H9 (cell line): ENCODE measurements around the gene HPDL. TPM values are rescaled to one million over a fixed set of nuclear protein-coding genes. Genes with fewer than 3 reads are reported as not detected.

Experiments used
- DNase-seq: peaks from one replicate; pipeline ENCODE4 v3.0.0-alpha.2; 2017
- H2AFZ ChIP-seq: one replicate; pipeline ENCODE4 v1.6.1; 2013; ENCODE audit warnings: mild to moderate bottlenecking, low read length, control low read depth, moderate library complexity
- H2AK5ac ChIP-seq: 2 replicates; pipeline ENCODE4 v1.6.1; 2013; ENCODE audit warnings: low read length, control low read depth, mixed read lengths; ENCODE audit not compliant: insufficient read length
- H2BK120ac ChIP-seq: one replicate; pipeline ENCODE4 v1.6.1; 2013; ENCODE audit warnings: low read depth, mild to moderate bottlenecking, low read length, control low read depth, inconsistent platforms; ENCODE audit not compliant: poor library complexity, severe bottlenecking
- H2BK12ac ChIP-seq: 2 replicates; pipeline ENCODE4 v1.6.1; 2013; ENCODE audit warnings: low read length, control low read depth, mixed read lengths, low read depth; ENCODE audit not compliant: insufficient read length
- H2BK15ac ChIP-seq: 2 replicates; pipeline ENCODE4 v1.6.1; 2013; ENCODE audit warnings: low read depth, low read length, control low read depth
- H2BK20ac ChIP-seq: one replicate; pipeline ENCODE4 v1.6.1; 2013; ENCODE audit warnings: low read depth, mild to moderate bottlenecking, low read length, control low read depth, inconsistent platforms; ENCODE audit not compliant: poor library complexity, severe bottlenecking
- H2BK5ac ChIP-seq: 2 replicates; pipeline ENCODE4 v1.6.1; 2013; ENCODE audit warnings: low read length, control low read depth, mixed read lengths; ENCODE audit not compliant: insufficient read length
- H3K14ac ChIP-seq: 2 replicates; pipeline ENCODE4 v1.6.1; 2013; ENCODE audit warnings: low read length, control low read depth; ENCODE audit not compliant: insufficient read depth
- H3K18ac ChIP-seq: 2 replicates; pipeline ENCODE4 v1.6.1; 2013; ENCODE audit warnings: low read depth, mild to moderate bottlenecking, mixed read lengths, low read length, control low read depth; ENCODE audit not compliant: insufficient read length
- H3K23ac ChIP-seq: 2 replicates; pipeline ENCODE4 v1.6.1; 2013; ENCODE audit warnings: low read length, control low read depth, mixed read lengths, low read depth; ENCODE audit not compliant: insufficient read length
- H3K23me2 ChIP-seq: 2 replicates; pipeline ENCODE4 v1.6.1; 2013; ENCODE audit warnings: low read depth, mild to moderate bottlenecking, mixed read lengths, low read length, control low read depth; ENCODE audit not compliant: insufficient read length, poor library complexity, severe bottlenecking
- H3K27ac ChIP-seq: 2 replicates; pipeline ENCODE4 v1.5.1; 2013; ENCODE audit warnings: low read length, control low read depth, mixed read lengths, low read depth; ENCODE audit not compliant: insufficient read length
- H3K27me3 ChIP-seq: 2 replicates; pipeline ENCODE4 v1.6.1; 2013; ENCODE audit warnings: low read length, control low read depth, inconsistent platforms; ENCODE audit not compliant: insufficient read depth
- H3K4ac ChIP-seq: 2 replicates; pipeline ENCODE4 v1.6.1; 2013; ENCODE audit warnings: low read depth, mild to moderate bottlenecking, control low read depth, inconsistent platforms, low read length, moderate library complexity
- H3K4me1 ChIP-seq: 2 replicates; pipeline ENCODE4 v1.6.1; 2013; ENCODE audit warnings: low read length, control low read depth, inconsistent platforms; ENCODE audit not compliant: insufficient read depth
- H3K4me2 ChIP-seq: 2 replicates; pipeline ENCODE4 v1.6.1; 2013; ENCODE audit warnings: low read length, control low read depth, mixed read lengths; ENCODE audit not compliant: insufficient read length, insufficient read depth
- H3K56ac ChIP-seq: 2 replicates; pipeline ENCODE4 v1.6.1; 2013; ENCODE audit warnings: low read depth, mild to moderate bottlenecking, mixed read lengths, low read length, control low read depth; ENCODE audit not compliant: insufficient read length
- H3K79me1 ChIP-seq: 2 replicates; pipeline ENCODE4 v1.6.1; 2013; ENCODE audit warnings: low read depth, mild to moderate bottlenecking, moderate library complexity, low read length, control low read depth, inconsistent platforms; ENCODE audit not compliant: insufficient read depth, poor library complexity, severe bottlenecking
- H3K79me2 ChIP-seq: 2 replicates; pipeline ENCODE4 v1.6.1; 2013; ENCODE audit warnings: low read length, control low read depth, inconsistent platforms; ENCODE audit not compliant: insufficient read depth
- H3K9ac ChIP-seq: 2 replicates; pipeline ENCODE4 v1.6.1; 2013; ENCODE audit warnings: low read length, control low read depth, mixed read lengths; ENCODE audit not compliant: insufficient read length; ENCODE audit errors: extremely low read depth
- H3K9me3 ChIP-seq: one replicate; pipeline ENCODE4 v1.6.1; 2013; ENCODE audit warnings: low read depth, low read length, inconsistent platforms; ENCODE audit not compliant: control insufficient read depth
- H3T11ph ChIP-seq: one replicate; pipeline ENCODE4 v1.6.1; 2013; ENCODE audit warnings: mild to moderate bottlenecking, low read length, control low read depth, inconsistent platforms
- H4K20me1 ChIP-seq: one replicate; pipeline ENCODE4 v1.6.1; 2013; ENCODE audit not compliant: control insufficient read depth, insufficient read length, insufficient read depth
- H4K5ac ChIP-seq: 2 replicates; pipeline ENCODE4 v1.6.1; 2013; ENCODE audit warnings: low read depth, mild to moderate bottlenecking, mixed read lengths, low read length, control low read depth; ENCODE audit not compliant: insufficient read length
- H4K8ac ChIP-seq: replicated peaks from 2 replicates; pipeline ENCODE4 v1.6.1; 2013; ENCODE audit warnings: low read length, control low read depth, mixed read lengths, low read depth; ENCODE audit not compliant: insufficient read length
- H4K91ac ChIP-seq: 2 replicates; pipeline ENCODE4 v1.6.1; 2013; ENCODE audit warnings: low read depth, mild to moderate bottlenecking, moderate library complexity, mixed read lengths, low read length, control low read depth; ENCODE audit not compliant: insufficient read length
- H3K27ac Mint-ChIP-seq, 3 experiments: 2 replicates in 2 of 3; 3 replicates in 1 of 3; pipeline ENCODE4 v1.8.0; 2020 to 2021; ENCODE audit warnings: mixed read lengths in 3 of 3, mild to moderate bottlenecking in 1 of 3, moderate library complexity in 1 of 3
- H3K27me3 Mint-ChIP-seq: 2 replicates; pipeline ENCODE4 v1.8.0; 2021; ENCODE audit warnings: low read depth, mild to moderate bottlenecking, moderate library complexity, mixed read lengths
- H3K36me3 Mint-ChIP-seq, 3 experiments: 2 replicates in 2 of 3; 3 replicates in 1 of 3; pipeline ENCODE4 v1.8.0; 2020 to 2021; ENCODE audit warnings: low read depth in 3 of 3, mixed read lengths in 3 of 3; ENCODE audit not compliant: insufficient read depth in 1 of 3
- H3K4me1 Mint-ChIP-seq, 2 experiments: 2 replicates each; pipeline ENCODE4 v1.8.0; 2020; ENCODE audit warnings: mixed read lengths in 2 of 2
- H3K4me3 Mint-ChIP-seq, 2 experiments: 2 replicates in 1 of 2; 3 replicates in 1 of 2; pipeline ENCODE4 v1.8.0; 2020 to 2021; ENCODE audit warnings: mild to moderate bottlenecking in 2 of 2, mixed read lengths in 2 of 2, moderate library complexity in 1 of 2
- H3K9me3 Mint-ChIP-seq, 2 experiments: 2 replicates in 1 of 2; 3 replicates in 1 of 2; pipeline ENCODE4 v1.8.0; 2020; ENCODE audit warnings: mild to moderate bottlenecking in 2 of 2, mixed read lengths in 2 of 2, moderate library complexity in 1 of 2
- total RNA-seq: library from RNA; stranded (reverse); gene quantifications from 2 replicates; pipeline ENCODE4 v1.2.1, GENCODE V29; 2021
- TF ChIP-seq, protein P1 (sequence below): fragments of 200-600 bp; sonication (generic); conservative IDR thresholded peaks from 3 replicates; pipeline ENCODE4 v1.8.0; 2021; ENCODE audit warnings: antibody characterized with exemption, mild to moderate bottlenecking

HPDL gene
- total RNA-seq, 1 experiment from 2014 or later, result 10.6 TPM

DNA sequence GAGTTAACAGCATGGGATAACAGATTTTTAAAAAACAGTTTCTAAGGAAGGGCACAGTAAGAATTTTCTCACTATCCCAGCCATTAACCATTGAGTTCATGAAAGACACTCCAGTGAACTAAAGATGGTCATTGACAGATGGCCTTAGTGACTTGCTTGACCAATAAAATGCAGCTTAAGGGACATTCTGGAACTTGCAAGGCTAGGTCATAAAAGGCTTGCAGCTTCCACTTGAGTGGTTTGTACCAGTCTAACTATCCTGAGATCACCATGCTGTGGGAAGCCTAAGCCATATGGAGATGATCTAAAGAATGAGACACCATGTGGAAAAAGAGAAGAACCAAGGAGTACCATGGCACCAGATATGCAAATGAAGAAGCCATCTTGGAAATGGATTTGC lies 51.5 kb downstream of the HPDL start:
- no peaks in the 10 kb centered on the region for H3K36me3 Mint-ChIP-seq
- DNase-seq, result no peak
- no peak overlapping the region for H3K14ac ChIP-seq
- H2BK15ac ChIP-seq, result no peak overlapping the region
- H3K4ac ChIP-seq, result no peak overlapping the region
- H2BK120ac ChIP-seq, result no peak overlapping the region
- H4K20me1 ChIP-seq, result no peaks in the 10 kb centered on the region
- H3K27me3 Mint-ChIP-seq, result no peaks in the 10 kb centered on the region
- no peaks in the 10 kb centered on the region for H3K79me1 ChIP-seq
- no peaks in the 10 kb centered on the region for H3K9me3 Mint-ChIP-seq
- no peak overlapping the region for H3K27ac ChIP-seq
- H3K9ac ChIP-seq, result no peak overlapping the region
- no peak overlapping the region for H3K56ac ChIP-seq
- no peak overlapping the region for H3K18ac ChIP-seq
- H2BK12ac ChIP-seq, result no peak overlapping the region
- H3K27ac Mint-ChIP-seq, result no peak overlapping the region
- H4K91ac ChIP-seq, result no peak overlapping the region
- no peak overlapping the region for H3K4me3 Mint-ChIP-seq
- no peak overlapping the region for H2BK20ac ChIP-seq
- no peaks in the 10 kb centered on the region for H3K4me1 ChIP-seq
- no peak overlapping the region for H3T11ph ChIP-seq
- H3K4me1 Mint-ChIP-seq, result no peaks in the 10 kb centered on the region
- no peaks in the 10 kb centered on the region for H3K23me2 ChIP-seq
- no peak overlapping the region for H4K5ac ChIP-seq
- no peaks in the 10 kb centered on the region for H3K79me2 ChIP-seq
- H2BK5ac ChIP-seq, result no peak overlapping the region
- H2AFZ ChIP-seq, result no peak overlapping the region
- H2AK5ac ChIP-seq, result no peak overlapping the region
- H3K27me3 ChIP-seq, result no peaks in the 10 kb centered on the region
- TF ChIP-seq, protein P1, sequence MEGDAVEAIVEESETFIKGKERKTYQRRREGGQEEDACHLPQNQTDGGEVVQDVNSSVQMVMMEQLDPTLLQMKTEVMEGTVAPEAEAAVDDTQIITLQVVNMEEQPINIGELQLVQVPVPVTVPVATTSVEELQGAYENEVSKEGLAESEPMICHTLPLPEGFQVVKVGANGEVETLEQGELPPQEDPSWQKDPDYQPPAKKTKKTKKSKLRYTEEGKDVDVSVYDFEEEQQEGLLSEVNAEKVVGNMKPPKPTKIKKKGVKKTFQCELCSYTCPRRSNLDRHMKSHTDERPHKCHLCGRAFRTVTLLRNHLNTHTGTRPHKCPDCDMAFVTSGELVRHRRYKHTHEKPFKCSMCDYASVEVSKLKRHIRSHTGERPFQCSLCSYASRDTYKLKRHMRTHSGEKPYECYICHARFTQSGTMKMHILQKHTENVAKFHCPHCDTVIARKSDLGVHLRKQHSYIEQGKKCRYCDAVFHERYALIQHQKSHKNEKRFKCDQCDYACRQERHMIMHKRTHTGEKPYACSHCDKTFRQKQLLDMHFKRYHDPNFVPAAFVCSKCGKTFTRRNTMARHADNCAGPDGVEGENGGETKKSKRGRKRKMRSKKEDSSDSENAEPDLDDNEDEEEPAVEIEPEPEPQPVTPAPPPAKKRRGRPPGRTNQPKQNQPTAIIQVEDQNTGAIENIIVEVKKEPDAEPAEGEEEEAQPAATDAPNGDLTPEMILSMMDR, result no peak
- no peak overlapping the region for H4K8ac ChIP-seq
- H3K23ac ChIP-seq, result no peak overlapping the region
- no peaks in the 10 kb centered on the region for H3K9me3 ChIP-seq
- no peak overlapping the region for H3K4me2 ChIP-seq

Other genes starting within 250 kb of the HPDL start
- 3.4 and 3.5 TPM in 2 replicates for gene ZSWIM5, start 120.3 kb upstream of the HPDL start, total RNA-seq
- gene TOE1, start 13.3 kb downstream of the HPDL start, total RNA-seq, result 31.2 and 33.5 TPM in 2 replicates
- gene MUTYH, start 13.5 kb downstream of the HPDL start, total RNA-seq, result 52.6 and 61.1 TPM in 2 replicates
- gene TESK2, start 164.3 kb downstream of the HPDL start, total RNA-seq, result 6.2 and 7.2 TPM in 2 replicates
- gene CCDC163, start 173.2 kb downstream of the HPDL start, total RNA-seq, result 1.4 and 2.4 TPM in 2 replicates
- gene MMACHC, start 173.4 kb downstream of the HPDL start, total RNA-seq, result 11.9 and 12.8 TPM in 2 replicates
- gene PRDX1, start 195.0 kb downstream of the HPDL start, total RNA-seq, result 1,003 and 1,011 TPM in 2 replicates
- gene AKR1A1, start 223.9 kb downstream of the HPDL start, total RNA-seq, result 286 and 311 TPM in 2 replicates